Hematopoietic multipotent progenitor cell (in vitro differentiated cells): ENCODE measurements around the gene ARHGAP32. TPM values are rescaled to one million over a fixed set of nuclear protein-coding genes. Genes with fewer than 3 reads are reported as not detected.
"Not testable (repeated sequence)": the region's sequence is repeated elsewhere in the genome, so short reads cannot be mapped to it uniquely, and the experiment has no call there.

ENCODE experiments used
- DNase-seq, 3 donors: peaks; one replicate each; pipeline ENCODE4 v3.0.0-alpha.2; 2011 to 2015; ENCODE audit warnings: low read depth in 2 of 3, low spot score in 2 of 3
- total RNA-seq: library from RNA; depleted of rRNA; stranded (reverse); fragments of >200 nt; gene quantifications from one replicate; pipeline ENCODE4 v1.2.3, GENCODE V29; 2012

Gene ARHGAP32
- total RNA-seq, 1 donor = 12.7 TPM

DNA sequence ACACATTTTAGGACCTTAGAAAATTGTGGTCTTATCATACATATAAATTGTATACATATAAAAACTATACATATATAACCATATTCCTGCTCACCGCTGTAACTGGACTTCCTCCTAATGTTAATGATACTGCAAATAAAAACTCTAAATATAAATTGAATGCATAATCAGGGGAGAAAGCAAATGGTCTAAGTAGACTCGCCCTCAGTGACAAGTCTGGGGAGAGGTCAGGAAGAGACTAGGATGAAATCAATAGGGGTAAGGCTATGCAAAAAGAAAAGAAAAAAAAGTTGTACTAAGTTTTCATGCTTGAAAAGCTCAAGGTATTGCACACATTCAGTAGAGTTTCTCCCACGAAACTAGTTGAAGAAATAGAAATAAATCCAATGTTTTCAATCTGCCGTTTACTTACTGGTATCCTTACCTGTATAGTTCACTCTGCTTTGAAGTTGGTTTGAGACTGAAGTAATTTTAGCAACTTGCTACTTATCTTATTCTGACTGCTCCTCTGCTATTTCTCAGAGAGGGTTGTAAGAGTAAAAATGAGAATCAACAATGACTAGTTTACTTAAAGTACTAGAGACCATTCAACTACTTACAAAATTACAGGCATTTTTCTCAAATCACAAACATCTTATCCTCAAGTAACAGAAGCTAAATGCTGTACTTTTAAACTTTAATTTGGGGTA is 12.2 kb upstream of the ARHGAP32 start:
- no peak for DNase-seq

DNA sequence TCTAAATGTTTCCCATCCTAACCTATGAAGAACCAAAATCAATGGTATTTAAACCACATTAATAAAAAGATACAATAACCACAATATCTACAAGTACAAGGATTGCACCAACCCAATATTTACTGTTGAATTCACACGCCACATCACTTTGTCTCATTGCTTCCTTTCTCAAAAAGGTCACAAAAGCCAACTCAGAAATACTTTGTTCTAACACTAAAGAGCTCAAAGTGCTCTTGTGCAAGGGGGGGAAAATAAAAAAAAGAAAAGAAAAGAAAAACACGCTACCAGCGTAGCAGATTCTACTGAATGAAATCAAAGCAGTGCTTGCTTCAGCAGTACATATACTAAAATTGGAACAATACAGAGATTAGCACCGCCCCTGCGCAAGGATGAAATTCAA is 10.5 kb upstream of the ARHGAP32 start:
- DNase-seq = no peak

DNA sequence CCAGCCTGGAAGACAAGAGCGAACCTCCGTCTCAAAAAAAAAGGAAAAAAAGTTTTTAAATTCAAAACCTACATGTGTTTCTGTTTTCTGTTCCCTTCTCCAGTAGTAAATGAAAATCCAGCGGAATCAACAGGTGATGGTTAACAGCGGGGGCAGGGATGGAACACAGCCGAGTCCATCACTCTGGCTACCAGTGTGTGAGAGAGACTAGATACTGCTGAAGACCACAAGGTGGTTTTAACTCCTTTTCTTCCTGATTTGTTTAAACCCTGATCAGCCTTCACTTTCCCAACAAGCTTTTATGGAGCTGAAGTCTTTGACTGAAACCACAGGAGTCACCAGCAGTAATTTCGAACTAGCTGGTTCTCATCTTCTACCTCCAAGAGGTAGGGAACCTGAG is 3.6 kb upstream of the ARHGAP32 start:
- no peak for DNase-seq

DNA sequence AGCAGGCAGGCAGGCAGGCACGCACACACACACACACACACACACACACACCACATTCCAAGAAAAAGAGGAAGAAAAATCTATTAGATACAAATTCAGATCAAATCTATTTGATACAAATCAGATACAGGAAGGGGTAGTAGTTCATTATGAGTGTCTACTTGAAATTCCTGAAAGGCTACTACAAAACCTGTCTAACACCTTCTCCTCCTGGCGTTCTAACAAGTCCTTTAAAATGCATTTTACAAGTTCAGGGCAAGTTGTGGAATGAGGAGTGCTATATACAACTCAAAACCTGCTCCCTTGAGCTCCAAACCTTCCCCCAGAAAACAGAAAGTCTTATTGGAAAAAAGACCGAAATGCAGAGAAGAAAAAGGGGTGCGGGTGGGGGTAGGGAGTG is 476 bp downstream of the ARHGAP32 start:
- DNase-seq = no peak

DNA sequence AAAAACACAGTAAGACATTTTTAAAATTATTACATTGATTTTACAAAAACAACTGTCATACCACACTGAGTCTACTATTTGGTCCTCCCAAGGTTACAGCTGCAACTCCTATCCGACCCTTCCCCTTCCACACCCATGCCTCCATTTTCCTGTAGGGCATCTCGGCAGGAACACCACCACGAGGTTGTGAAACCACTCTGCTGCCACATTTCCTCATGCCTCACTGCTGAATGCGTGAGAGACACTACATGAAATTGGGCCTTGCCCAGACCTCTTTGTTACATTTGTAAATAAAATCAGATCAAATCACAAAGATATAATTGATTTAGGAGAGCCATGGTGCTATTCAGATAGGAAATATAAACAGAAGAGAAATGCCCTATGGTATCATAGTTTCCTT is 2.0 kb downstream of the ARHGAP32 start:
- DNase-seq = no peak

DNA sequence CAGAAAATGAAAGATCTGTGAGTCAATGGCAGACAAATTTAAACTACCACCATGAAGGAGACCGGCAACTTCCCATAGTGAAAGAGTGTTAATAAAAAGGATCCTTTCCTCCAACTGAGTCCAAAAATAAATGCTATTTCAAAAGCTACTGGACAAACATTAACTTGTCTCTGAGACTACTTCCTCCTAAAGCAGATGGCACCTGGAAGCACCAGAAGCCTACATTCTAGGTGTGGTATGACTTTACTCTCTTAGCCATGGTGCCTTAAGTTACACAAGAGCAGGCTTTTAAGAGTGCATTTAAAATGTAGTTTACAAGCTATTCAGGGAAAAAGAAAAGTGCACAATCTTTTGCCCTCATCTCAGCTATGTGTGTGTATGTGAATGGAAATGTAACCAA is 2.5 kb downstream of the ARHGAP32 start:
- DNase-seq = no peak

DNA sequence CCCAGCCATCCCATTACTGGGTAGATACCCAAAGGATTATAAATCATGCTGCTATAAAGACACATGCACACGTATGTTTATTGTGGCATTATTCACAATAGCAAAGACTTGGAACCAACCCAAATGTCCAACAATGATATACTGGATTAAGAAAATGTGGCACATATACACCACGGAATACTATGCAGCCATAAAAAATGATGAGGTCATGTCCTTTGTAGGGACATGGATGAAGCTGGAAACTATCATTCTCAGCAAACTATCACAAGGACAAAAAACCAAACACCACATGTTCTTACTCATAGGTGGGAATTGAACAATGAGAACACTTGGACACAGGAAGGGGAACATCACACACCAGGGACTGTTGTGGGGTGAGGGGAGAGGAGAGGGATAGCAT is 7.0 kb downstream of the ARHGAP32 start:
- DNase-seq = not testable (repeated sequence)

DNA sequence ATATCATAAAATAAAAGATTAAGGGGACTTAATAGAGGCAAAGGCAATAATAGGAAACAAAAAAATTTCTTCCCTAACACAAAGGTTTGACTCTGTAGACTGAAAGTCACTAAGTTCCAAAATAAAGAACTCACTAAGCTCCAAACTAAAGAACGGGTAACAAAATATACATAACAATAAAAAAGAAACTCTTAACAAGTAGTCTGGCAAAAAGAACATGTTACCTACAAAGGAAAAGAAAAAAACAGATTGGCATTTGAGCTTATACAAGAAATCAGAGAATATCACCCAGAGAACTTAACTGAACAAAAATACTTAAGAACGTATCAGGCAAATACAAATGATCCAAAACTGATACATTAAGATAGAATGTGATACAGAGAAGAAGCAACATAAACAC is 7.5 kb downstream of the ARHGAP32 start:
- no peak for DNase-seq

DNA sequence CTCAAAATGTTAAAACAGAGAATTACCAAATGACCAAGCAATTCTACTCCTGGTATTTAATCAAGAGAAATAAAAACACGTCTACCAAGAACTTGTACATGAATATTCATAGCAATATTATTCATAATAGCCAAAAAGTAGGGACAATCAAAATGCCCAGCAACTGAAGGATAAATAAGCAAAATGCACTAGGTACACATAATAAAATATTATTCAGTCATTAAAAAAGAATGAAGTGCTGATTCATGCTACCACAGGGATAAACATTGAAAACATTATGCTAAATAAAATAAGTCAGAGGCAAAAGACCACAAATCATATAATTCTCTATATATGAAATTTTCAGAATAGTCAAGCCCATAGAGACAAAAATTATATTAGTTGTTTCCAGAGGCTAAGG is 24.8 kb downstream of the ARHGAP32 start:
- DNase-seq = no peak

DNA sequence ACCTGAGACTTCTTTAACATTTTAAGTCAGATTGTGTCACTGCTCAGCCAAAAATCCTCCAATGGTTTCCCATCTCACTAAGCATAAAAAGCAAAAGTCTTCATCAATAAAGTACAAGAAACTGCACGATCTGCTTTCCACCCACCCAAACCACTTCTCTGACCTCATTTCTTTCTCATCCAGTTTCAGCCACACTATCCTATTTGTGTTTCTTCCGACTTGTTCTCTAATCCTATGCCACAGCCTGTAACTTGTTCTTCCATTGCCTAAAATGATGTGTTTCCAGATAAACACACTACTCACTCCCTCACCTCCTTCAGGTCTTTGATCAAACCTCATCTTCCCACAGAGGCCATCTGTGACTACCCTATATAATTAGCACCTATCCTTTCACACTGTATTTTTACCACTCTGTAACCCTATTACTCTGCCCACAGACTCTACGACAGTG is 28.4 kb downstream of the ARHGAP32 start:
- DNase-seq = no peak

DNA sequence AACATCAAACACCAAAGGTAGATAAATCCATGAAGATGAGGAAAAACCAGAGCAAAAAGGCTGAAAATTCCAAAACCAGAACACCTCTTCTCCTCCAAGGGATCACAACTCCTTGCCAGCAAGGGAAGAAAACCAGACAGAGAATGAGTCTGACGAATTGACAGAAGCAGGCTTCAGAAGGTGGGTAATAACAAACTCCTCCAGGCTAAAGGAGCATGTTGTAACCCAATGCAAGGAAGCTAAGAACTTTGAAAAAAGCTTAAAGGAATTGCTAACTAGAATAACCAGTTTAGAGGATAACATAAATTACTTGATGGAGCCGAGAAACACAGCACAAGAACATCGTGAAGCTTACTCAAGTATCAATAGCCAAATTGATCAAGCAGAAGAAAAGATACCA is 35.0 kb downstream of the ARHGAP32 start:
- DNase-seq = not testable (repeated sequence)

DNA sequence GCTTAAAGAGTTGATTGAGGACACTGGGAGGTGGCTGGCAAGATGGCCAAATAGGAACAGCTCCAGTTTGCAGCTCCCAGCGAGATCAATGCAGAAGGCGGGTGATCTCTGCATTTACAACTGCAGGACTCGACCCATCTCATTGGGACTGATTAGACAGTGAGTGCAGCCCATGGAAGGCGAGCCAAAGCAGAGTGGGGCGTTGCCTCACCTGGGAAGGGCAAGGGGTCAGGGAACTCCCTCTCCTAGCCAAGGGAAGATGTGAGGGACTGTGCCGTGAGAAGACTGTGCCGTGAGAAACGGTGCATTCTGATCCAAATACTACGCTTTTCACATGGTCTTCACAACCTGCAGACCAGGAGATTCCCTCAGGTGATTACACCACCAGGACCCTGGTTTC is 36.4 kb downstream of the ARHGAP32 start:
- no peak for DNase-seq

DNA sequence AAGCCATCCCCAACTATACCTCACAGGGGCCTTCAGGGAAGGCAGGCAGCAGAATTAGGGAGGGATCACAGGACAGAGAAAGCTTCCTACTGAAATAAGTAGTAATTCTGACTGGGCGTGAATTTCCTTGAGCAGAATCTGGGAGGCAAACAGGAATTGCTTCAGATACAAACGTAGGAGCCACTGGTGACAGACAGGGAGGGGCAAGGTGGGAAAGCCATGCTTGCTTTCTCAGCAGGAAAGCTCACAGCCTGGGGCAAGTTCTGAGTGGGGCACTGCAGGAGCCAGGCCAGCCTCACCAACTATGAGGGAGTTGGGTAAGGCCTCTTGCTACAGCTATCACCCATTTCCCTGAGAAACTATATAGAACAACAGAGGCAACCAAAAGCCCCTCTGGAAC is 43.6 kb downstream of the ARHGAP32 start:
- DNase-seq = no peak

DNA sequence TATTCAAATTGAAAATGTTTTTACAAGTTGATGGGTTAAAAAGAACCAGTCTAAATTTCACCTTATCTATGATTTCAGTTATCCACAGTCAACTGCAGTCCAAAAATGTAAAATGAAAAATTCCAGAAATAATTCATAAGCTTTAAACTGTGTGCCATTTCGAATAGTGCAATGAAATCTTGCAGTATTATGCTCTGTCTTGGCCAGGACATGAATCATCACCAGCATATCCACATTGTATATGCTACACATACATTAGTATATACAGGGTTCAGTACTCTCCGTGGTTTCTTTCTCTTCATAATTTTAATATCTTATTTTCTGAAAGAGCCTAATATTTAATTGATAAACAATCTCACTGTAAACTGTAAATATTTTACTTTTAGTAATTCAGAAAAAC is 45.9 kb downstream of the ARHGAP32 start:
- no peak for DNase-seq

DNA sequence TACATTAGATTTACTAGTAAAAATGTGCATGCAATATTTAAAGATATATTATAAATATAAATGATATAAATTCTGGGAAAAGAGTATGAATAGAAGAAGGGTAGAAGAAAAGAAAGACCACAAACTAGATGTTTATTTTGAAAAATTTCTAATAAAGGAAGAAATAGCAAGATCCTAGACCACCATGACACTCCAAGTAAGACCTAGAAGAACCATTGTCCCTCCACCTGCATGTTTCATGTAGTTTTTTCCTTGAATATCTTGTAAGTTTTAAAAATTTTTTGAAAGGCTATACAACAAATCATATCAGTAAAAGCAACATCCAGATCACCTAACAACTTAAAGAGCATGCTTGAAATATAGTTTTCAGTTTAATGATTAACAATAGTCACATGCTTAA is 46.8 kb downstream of the ARHGAP32 start:
- DNase-seq = no peak

DNA sequence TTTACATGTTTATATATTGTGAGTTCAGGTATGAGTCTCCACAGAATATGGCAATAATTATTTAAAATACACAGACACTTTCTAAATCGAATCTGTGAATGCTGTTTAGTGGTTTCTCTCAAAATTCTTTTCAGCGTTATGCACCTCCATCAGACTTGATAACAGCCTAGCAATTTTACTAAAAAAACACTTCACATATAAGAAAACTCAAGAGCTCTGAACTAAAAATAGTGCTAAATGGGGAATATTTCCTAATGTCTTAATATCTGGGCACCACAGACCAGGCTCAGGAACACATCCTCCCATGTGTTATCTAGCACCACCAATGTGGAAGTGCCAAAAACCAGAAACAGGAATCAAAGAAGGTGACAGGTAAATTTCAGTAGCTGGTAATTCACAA is 47.9 kb downstream of the ARHGAP32 start:
- no peak for DNase-seq

DNA sequence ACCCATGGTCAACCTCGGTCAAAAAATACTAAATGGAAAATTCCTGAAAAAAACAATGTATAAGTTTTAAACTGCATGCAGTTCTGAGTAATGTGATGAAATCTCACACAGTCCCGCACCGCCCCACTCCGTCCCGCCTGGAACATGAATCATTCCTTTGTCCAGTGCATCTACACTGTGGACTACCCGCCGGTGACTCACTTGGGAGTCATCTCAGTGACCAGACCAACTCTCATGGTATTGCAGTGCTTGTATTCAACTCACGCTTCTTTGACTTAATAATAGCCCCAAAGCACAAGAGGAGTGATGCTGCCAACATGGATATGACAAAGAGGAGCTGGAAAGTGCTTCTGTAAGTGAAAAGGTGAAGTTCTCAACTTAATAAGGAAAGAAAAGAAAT is 48.8 kb downstream of the ARHGAP32 start:
- DNase-seq = no peak

DNA sequence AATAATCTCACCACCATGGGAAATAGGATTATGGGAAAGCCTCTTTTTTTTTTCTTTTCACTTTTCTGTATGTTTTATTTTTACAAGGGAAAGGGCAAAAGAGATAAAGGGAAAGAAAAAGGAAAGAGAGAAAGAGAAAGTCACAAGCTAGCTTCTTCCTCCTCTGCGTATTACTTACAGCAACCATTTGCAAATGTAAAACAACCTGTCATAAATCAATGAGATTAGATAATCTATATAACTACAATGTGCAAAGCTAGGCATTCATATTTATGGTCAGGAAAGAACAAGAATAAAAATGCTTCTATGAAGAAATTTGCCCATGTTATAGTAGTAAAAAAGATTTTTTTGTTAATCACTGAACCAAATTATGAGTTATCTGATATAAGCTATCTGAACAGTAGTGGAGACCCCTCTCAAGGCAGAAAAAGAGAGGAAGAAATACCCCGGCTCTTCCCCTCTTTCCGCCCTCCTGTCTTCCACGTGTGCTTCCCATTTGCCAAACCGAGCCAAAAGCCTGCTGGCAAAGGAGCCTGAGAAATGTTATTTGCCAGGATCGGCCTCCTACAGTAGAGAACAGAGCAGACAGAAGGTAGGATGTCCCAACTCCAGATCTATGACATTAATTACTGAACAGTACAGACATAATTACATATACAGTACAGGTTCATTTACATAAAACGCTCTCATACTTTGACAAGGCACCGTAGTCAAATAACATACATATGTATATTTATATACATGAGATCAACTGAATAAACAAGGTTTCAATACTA is 50.2 kb downstream of the ARHGAP32 start:
- DNase-seq = no peak

DNA sequence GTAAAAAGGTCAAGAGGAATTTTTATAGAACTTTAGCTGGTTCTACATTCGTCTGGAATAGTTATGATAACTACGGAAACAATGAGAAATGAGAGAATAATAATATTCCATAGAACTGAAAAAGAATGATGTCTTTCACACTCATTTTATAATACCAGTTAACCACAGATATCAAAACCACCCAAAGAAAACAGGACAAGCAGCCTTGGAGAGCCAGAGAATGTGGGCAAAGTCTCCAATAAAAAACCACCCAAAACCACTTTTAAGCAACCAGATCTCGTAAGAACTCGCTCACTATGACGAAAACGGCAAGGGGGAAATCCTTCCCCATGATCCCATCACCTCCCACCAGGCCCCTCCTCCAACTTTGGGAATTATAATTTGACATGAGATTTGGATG is 60.8 kb downstream of the ARHGAP32 start:
- no peak for DNase-seq

DNA sequence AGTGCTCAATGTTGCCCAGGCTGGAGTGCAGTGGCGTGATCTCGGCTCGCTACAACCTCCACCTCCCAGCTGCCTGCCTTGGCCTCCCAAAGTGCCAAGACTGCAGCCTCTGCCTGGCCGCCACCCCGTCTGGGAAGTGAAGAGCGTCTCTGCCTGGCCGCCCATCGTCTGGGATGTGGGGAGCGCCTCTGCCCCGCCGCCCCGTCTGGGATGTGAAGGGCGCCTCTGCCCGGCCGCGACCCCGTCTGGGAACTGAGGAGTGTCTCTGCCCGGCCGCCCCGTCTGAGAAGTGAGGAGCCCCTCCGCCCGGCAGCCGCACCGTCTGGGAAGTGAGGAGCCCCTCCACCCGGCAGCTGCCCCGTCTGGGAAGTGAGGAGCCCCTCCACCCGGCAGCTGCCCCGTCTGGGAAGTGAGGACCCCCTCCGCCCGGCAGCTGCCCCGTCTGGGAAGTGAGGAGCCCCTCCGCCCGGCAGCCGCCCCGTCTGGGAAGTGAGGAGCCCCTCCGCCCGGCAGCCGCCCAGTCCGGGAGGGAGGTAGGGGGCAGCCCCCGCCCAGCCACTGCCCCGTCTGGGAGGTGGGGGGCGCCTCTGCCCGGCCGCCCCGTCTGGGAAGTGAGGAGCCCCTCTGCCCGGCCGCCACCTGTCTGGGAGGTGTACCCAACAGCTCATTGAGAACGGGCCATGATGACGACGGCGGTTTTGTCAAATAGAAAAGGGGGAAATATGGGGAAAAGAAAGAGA is 63.1 kb downstream of the ARHGAP32 start:
- not testable (repeated sequence) for DNase-seq

DNA sequence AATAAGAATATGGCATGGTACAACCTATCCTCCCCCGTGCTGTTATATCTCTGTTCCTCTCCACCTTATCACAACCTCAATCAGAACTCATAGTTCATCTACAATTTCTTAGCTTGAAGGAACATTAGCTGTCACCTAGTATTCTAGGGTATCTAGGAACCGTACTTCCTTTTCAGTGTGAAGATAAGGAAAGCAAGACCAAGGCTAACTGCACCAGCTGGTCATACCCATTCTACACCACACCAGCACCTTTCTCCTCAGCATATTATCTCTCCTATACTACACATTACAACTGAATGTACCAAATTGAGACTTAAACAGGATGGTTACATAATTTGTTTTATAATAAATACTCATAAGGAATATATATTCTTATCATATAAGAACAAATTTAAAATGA is 73.1 kb downstream of the ARHGAP32 start:
- DNase-seq = no peak
